Stimulated activated CD4-positive, alpha-beta T cell treated with anti-CD3 and anti-CD28 coated beads, Interleukin-4, amount 100 ng/mL, for 1 hour (primary cell): ENCODE data around the gene SPIRE2.
"Not testable (repeated sequence)": the region's sequence is repeated elsewhere in the genome, so short reads cannot be mapped to it uniquely, and the experiment has no call there.

Experiments
- DNase-seq: peaks from one replicate; pipeline ENCODE4 v3.0.0-alpha.2; 2020

SPIRE2 gene

DNA sequence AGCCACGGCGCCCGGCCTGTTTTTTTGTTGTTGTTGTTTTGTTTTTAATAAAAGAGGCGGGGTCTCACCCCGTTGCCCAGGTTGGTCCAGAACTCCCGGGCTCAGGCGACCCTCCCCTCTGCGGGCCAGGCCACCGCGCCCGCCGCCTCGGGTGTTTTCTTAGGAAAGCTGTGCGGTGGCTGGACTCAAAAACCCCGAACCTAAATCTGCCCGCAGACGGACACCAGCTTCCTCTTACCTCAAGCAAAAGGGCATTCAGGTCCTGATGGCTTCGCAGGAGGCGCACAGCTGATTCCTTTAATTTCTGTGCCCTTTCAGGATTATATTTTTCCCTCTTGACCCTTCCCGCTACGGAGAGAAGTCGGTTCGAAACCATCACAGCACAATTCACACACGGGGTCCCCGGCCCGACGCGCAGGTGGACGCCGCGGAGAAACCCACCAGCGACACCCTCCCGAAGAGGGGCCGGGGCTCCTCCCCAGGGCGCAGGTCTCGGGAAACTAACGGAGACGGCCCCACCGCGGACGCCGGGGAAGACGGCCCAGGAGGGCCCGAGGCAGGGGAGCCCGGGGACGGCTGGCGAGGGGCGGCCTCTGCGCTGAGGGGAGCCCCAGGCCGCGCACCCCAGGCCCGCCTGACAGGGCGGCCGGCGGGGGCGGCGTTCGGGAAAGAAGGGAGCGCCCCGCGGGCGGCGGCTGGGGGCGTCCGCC lies 12.5 kb upstream of the SPIRE2 start:
- no peak for DNase-seq

DNA sequence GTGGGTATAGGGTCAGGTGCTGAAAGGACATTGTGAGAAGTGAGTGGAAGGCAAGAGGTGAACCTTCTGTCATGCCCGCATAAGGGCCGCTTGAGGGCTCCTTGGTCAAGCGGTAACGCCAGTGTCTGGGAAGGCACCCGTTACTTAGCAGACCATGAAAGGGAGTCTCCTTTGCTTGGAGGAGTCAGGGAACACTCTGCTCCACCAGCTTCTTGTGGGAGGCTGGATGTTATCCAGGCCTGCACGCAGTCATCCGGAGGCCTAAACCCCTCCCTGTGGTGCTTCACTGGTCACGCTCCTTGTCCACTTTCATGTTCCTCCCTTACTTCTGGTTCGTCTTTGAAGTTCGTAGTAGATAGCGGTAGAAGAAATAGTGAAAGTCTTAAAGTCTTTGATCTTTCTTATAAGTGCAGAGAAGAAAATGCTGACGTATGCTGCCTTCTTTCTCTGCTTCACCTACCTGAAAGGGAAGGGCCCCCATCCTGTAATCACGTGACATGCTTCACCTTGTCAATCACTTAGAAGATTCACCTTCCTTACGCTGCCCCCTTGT lies 9.3 kb upstream of the SPIRE2 start:
- DNase-seq = not testable (repeated sequence)

DNA sequence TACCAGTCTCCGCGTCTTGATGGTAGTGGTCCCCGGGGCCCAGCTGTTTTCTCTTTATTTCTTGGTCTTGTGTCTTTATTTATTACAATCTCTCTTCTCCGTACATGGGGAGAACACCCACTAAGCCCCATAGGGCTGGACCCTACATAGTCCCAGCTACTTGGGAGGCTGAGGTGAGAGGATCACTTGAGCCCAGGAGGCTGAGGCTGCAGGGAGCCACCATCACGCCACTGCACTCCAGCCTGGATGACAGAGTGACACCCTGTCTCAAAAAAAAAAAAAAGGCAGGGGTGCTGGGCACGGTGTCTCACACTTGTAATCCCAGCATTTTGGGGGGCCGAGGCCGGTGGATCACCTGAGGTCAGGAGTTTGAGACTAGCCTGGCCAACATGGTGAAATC lies 8.8 kb upstream of the SPIRE2 start:
- not testable (repeated sequence) for DNase-seq

GRCh38 chr16:89821438-89822187 lies 6.7 kb upstream of the SPIRE2 start:
- no peak for DNase-seq

- DNase-seq = no peak
Measured at GRCh38 chr16:89822188-89823086, 5.8 kb upstream of the SPIRE2 start.

- no peak for DNase-seq
Measured at GRCh38 chr16:89823087-89823823, 5.0 kb upstream of the SPIRE2 start.

GRCh38 chr16:89823824-89824148 lies 4.5 kb upstream of the SPIRE2 start:
- not testable (repeated sequence) for DNase-seq

GRCh38 chr16:89826531-89827382 lies 1.5 kb upstream of the SPIRE2 start:
- DNase-seq = no peak

DNA sequence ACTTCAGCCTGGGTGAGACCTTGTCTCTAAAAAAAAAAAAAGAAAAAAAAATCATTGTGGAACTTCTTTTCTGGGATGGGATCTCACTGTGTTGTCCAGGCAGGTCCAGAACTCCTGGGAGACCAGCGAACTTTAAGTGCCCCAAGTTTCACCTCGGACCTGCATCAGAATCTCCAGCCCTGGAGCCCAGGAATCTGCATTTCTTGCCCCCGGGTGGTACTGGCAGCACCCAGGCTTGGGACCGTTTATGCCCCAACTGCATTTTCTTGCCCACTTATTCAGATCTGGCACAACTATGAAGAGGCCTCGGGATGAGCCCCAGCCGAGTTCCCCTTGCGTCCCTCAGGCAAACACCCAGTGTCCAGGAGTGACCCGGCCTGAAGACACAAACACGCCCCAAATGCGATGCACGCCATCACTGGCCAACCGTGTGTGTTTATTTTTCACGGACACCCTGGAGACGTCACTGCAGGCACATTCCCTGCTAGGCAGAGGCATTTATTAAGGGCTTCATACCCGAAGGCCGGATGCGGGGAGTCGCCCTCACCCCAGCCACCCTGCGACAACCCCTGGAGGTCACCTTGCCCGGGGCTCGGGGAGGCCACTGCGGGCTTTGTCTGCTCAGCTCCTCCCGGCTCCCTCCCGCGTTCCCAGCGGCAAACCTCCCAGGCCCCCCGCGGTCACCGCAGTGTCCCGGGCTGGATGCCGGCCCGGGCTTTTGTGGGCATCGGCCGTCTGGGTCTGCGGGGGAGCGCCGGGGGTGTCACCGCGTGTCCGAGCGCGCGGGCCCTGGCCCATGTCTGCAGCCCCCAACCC lies 684 bp upstream of the SPIRE2 start:
- no peak for DNase-seq

DNA sequence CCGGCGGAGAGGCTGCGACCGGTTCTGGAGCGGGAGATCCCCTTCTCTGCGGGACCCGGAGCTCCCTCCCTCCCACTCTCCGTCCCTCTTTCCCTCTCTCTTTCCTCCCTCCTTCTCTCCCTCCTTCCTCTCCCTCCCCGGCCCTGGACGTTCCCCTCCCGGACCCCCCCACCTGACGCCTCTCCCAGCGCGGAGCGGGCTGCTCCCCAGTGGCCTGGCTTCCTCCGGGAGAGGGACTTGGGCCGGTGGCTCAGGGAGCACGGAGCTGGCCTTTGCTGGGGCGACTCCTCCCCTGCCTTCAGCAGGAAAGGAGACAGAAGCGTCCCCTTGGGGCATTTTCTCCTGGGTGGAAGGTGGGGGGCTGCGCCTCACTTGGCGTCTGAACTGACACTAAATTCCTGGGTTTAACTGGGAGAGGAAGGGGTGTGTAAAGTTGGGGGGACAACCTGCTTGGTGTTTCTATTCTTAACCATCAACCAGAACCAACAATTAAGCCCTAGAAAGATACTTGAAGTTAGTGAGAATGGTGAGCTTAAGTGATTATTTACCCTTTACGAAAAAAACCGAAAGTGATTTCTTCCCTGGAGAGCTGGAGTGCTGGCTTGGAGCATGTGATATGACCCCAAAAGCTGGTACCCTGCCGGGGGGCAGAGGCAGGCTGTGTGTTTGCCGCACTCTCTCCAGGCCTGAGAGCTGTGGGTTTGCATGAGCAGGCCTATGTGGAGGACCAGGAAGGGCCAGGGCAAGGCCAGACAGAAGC lies 775 bp downstream of the SPIRE2 start:
- DNase-seq = no peak

DNA sequence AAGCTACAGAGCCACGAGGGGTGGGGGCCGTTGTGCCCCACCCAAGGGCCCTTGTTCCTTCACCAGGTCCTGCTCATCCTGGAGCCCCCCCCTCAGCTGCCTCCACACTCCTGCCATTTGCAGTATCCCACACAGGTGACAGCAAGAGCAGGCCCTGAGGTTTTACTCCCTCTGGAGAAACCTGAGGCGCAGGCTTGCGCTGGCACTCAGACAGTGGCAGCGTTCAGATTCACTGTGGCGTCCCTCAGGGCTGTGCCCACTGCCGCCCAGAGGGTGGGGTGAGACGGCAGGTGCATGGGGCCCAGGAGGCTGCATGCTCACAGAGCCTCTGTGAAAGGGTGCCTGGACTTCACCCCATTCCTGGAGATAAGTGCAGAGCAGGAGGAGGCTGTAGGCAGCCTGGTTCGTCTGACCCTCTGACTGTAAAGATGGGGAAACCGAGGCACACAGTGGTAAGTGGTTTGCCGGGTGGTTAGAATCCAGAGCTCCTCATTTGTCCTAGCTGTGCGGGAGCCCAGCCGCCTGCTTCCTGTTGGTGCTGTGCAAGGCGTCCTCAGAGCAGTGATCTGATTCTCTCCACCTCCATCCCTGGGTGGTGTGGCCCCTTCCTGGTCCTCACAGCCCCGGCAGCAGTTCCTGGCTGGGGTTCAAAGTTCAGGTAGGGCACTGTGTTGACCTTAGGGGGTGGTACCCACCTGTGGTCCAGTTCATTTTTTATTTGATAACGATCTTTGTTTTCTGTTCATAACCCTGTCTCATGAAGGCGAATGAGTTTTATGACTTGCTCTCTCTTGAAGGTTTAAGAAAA lies 1.6 kb downstream of the SPIRE2 start:
- DNase-seq = no peak

DNA sequence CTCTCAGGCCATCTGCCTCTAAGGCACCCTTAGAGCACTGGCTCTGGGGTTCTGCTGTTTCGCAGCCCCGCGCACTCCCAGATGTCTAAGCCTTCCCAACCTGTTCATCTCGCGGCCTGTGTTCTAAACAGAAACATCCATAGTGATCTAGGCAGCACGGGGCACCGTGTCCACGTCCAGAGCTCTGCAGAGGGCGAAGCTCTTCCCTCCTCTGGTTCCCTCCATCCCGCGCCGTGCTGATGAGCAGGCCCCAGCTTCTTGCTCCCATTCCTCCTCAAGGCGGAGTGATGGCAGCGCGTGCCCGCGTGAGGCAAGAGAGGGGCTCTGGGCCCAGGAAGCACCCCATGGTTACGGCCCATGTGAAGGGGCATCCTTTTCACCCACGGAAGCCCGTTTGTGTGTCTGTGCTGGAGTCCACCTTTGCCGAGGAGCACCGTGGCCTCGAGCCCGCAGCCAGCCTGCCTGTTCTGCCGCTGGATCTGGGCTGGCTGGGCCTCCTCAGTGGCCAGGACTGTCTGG lies 3.6 kb downstream of the SPIRE2 start:
- DNase-seq = no peak

- not testable (repeated sequence) for DNase-seq
Measured at GRCh38 chr16:89833664-89834363, 5.5 kb downstream of the SPIRE2 start.

DNA sequence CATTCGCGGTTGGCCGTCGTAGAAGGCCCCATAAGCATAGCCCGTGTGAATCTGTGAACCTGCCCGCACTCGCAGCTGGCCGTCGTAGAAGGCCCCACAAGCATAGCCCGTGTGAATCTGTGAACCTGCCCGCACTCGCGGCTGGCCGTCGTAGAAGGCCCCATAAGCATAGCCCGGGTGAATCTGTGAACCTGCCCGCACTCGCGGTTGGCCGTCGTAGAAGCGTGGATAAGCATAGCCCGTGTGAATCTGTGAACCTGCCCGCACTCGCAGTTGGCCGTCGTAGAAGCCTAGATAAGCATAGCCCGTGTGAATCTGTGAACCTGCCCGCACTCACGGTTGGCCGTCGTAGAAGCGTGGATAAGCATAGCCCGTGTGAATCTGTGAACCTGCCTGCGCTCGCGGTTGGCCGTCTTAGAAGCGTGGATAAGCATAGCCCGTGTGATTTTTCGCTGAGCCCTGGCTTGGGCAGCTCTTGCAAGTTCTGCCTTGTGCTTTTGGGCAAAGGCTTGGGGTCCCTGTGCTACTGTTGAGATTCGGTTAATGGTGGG lies 6.6 kb downstream of the SPIRE2 start:
- not testable (repeated sequence) for DNase-seq

- not testable (repeated sequence) for DNase-seq
Measured at GRCh38 chr16:89836484-89836883, 8.2 kb downstream of the SPIRE2 start.

GRCh38 chr16:89837014-89837546 lies 8.8 kb downstream of the SPIRE2 start:
- no peak for DNase-seq

DNA sequence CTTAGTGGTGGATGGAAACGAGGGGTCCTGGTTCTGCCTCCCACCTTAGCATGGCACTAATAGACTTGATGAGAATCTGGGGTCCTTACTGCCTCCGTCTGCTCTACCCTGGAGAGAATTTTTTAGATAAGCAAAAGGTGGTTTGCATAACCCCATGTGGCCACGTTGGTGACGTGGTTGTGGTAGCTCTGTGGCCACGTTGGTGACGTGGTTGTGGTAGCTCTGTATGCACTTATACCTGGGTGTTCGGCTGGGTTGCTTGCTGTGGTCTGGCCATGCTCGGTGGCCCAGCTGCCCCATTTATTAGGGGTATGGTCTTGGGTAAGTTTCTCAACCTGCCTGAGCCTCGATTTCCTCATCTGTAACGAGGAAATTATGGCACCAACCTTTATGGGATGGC lies 13.0 kb downstream of the SPIRE2 start:
- no peak for DNase-seq
